GM12891 (cell line): ENCODE measurements around the gene CCNA1.
A peak's percentile ranks its signal among the peaks of the same experiment; 100 is the strongest.

Source experiments
- POLR2A ChIP-seq: IDR thresholded peaks from 2 replicates; pipeline ENCODE4 v1.6.1; 2011; ENCODE audit warnings: low read depth, low read length, control low read depth
- POLR2AphosphoS5 ChIP-seq: IDR thresholded peaks from 2 replicates; pipeline ENCODE4 v1.6.1; 2011; ENCODE audit warnings: low read depth, low read length, control low read depth
- SPI1 ChIP-seq: IDR thresholded peaks from 2 replicates; pipeline ENCODE4 v1.6.1; 2011; ENCODE audit warnings: low read depth, low read length, control low read depth
- TAF1 ChIP-seq: IDR thresholded peaks from 2 replicates; pipeline ENCODE4 v1.6.1; 2011; ENCODE audit warnings: low read depth, low read length, control low read depth

DNA sequence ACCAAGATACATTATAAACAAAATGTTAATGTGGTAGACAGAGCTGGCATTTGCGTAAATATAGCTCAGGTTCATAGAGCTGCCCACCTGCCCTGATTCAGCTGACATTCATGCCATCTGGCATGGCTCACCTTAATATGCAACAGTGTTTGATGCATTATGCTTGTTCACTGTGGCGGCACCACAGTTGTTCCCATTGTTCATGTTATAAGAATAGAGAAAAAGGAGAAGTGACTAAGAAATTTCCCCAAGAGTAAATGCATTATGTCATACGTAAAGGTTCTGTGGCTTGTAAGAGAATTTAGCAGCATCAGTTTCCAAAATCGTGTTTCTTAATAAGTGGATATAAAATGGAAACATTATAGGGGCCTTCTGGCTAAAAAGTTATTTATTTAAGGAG lies 4.5 kb downstream of the CCNA1 start:
- TF ChIP-seq SPI1, result peak; percentile 34; the same call in 1 of the 2 replicates
- no peak for TF ChIP-seq POLR2A
- TF ChIP-seq TAF1, result no peak
- TF ChIP-seq POLR2AphosphoS5, result no peak
